Measurements from ENCODE around the gene GOLT1B.

DNA sequence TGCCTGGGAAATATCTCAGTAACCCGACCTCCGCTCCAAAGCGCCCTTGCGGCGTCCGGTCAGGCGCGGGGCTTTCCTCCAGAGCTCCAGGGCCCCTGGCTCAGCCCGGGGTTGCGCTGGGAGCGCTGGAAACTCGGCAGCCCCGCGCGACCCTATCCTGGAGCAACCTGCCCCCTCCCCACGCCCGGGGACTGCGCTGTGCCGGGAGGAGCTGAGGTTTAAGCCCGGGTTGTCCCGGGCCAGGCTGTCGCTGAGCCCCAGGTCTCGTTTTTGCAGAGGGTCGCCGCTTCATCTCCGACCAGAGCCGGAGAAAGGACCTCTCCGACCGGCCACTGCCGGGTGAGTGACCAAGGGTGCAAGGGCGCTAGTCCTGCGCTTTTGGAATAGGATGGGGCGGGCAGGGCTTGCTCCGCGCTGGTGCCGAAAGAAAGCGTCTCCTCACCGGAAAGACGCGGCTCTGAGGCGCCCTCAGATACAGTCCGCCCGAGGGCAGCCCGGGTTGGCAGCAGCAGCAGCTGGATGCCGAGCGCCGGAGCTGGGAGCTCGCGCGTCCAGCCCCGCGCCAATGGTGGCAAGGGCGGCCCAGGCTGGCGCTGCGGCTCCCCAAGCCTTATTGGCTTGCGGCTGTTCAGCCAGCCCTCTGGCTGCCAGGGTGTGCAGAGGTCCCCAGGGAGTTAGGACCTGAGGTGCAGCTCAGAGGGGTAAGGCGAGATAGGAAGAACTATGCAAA is 26.0 kb downstream of the GOLT1B start:
- no peak for TF ChIP-seq CTCF (IDR thresholded peaks at IDR 0.05; ENCODE audit: low read length)
- TF ChIP-seq EZH2 (optimal IDR thresholded peaks at IDR 0.05; ENCODE audit: low read depth, low read length), result no peak

All from MM.1S (cell line).